Breast epithelium (tissue), 4 donors: ENCODE results near the gene NBAS. TPM values are rescaled to one million over a fixed set of nuclear protein-coding genes. Genes with fewer than 3 reads are reported as not detected.

Source experiments
- DNase-seq, 2 donors: peaks; one replicate each; pipeline ENCODE4 v3.0.0-alpha.2; 2019; ENCODE audit warnings: low spot score in 2 of 2
- H3K27ac ChIP-seq, 2 donors: fragments of 200-600 bp; sonication (generic) in 1 of 2; one replicate each; pipeline ENCODE4 v1.5.1; 2016 to 2019; ENCODE audit warnings: mild to moderate bottlenecking in 1 of 2
- H3K27me3 ChIP-seq, 2 donors: fragments of 200-600 bp; sonication (generic) in 1 of 2; one replicate each; pipeline versions ENCODE4 v1.5.1 to v1.6.0; 2017 to 2019; ENCODE audit warnings: control low read depth in 1 of 2, mild to moderate bottlenecking in 1 of 2
- H3K36me3 ChIP-seq: fragments of 200-600 bp; one replicate; pipeline ENCODE4 v1.5.1; 2019
- H3K4me1 ChIP-seq, 2 donors: fragments of 200-600 bp; sonication (generic); one replicate each; pipeline ENCODE4 v1.5.1; 2016 to 2019; ENCODE audit warnings: control low read depth in 1 of 2
- H3K4me3 ChIP-seq, 3 donors: fragments of 200-600 bp; sonication (generic); 1 replicate in 2 of 3; 2 replicates in 1 of 3; pipeline ENCODE4 v1.5.1; 2016 to 2019; ENCODE audit warnings: mild to moderate bottlenecking in 3 of 3, moderate library complexity in 2 of 3
- H3K9me3 ChIP-seq, 2 donors: fragments of 200-600 bp; sonication (generic) in 1 of 2; one replicate each; pipeline ENCODE4 v1.5.1; 2016 to 2019; ENCODE audit warnings: control low read depth in 1 of 2
- CTCF ChIP-seq, 3 donors: fragments of 450-650 bp; IDR thresholded peaks; one replicate each; pipeline ENCODE4 v1.5.1; 2016 to 2017; ENCODE audit warnings: antibody characterized with exemption in 3 of 3, mild to moderate bottlenecking in 3 of 3, moderate library complexity in 3 of 3
- POLR2A ChIP-seq: fragments of 450-650 bp; IDR thresholded peaks from one replicate; pipeline ENCODE4 v1.6.1; 2016; ENCODE audit warnings: antibody characterized with exemption, mild to moderate bottlenecking, moderate library complexity
- POLR2AphosphoS5 ChIP-seq, 3 donors: sonication (generic); formaldehyde crosslinking; IDR thresholded peaks; one replicate each; pipeline ENCODE4 v1.6.1; 2017; ENCODE audit warnings: antibody characterized with exemption in 3 of 3
- intact Hi-C: fragments of 100-400 bp; cut with DNase I; formaldehyde crosslinking; loops from one replicate; pipeline ENCODE4 v1.15.1; 2023; ENCODE audit warnings: low total_unique reads
- total RNA-seq, 3 donors: library from RNA; depleted of rRNA; stranded (reverse); fragments of >200 nt; gene quantifications; one replicate each; pipeline ENCODE4 v1.1.0, GENCODE V29; 2016

The NBAS gene
- total RNA-seq, 3 donors from 2014 or later, result 44.9 to 59.1 (median 45.1) TPM

DNA sequence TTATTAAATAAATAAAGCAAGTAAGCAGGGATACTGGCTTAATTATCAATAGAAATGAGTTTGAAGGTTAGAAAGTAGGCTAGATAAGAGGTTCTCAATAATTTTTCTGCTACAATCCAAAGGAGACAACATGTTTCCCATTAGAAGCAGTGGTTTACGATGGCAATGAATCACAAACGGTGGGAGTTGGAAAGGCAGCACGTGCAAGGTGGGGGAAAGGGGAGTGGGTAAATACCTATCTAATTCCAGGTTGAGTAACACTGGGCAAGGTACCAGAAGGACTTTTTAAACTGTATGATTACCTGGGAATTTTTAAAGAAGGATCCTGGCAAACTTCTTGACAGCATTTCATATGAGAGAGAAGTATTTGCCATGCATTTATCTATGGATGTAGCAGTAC is 289.9 kb downstream of the NBAS start:
- Histone ChIP-seq H3K27me3 (no peaks in the 10 kb centered on the region), H3K9me3 (no peaks in the 10 kb centered on the region), H3K36me3 (peaks cover 4% of the 10 kb centered on the region), H3K4me1 (no peaks in the 10 kb centered on the region), H3K4me3 (no peak overlapping the region), H3K27ac (no peak overlapping the region)
- TF ChIP-seq POLR2AphosphoS5 (IDR thresholded peaks at IDR 0.05) (no peak), CTCF (IDR thresholded peaks at IDR 0.05) (no peak), POLR2A (no peak)
- intact Hi-C loops, result no loop called here
- DNase-seq, result no peak

DNA sequence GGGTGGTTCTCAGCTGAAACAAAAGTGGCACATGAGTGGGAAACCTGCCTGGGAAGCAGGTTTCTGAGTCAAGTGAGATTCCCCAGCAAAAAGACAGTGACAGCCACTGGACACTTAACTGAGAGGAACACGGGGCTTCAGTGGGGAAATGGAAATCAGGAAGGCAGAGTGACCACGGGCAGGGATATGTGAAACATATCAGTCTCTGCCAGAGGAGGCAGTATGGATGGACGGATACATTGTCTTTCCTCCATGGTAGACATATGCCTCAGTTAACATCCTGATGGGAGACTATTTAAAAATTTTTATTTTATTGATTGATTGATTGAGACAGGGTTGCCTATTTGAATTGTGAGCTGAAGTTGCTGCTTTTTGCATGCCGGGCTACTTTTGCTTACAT is 292.1 kb downstream of the NBAS start:
- DNase-seq, result no peak
- Histone ChIP-seq H3K4me3 (no peak overlapping the region), H3K4me1 (no peaks in the 10 kb centered on the region), H3K36me3 (no peaks in the 10 kb centered on the region), H3K9me3 (no peaks in the 10 kb centered on the region), H3K27me3 (no peaks in the 10 kb centered on the region), H3K27ac (no peak overlapping the region)
- TF ChIP-seq CTCF (IDR thresholded peaks at IDR 0.05) (no peak), POLR2A (no peak), POLR2AphosphoS5 (IDR thresholded peaks at IDR 0.05) (no peak)
- intact Hi-C loops, result no loop called here

DNA sequence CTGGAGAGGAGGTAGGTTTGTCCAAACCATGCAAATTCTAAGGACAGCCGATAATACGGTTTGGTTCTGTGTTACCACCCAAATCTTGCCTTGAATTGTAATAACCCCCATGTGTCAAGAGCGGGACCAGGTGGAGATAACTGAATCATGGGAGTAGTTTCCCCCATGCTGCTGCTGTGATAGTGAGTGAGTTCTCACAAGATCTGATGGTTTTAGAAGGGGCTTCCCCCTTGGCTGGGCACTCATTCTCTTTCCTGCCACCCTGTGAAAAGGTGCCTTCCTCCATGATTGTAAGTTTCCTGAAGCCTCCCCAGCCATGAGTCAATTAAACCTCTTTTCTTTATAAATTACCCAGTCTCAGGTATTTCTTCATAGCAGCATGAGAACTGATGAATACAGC is 295.2 kb downstream of the NBAS start:
- Histone ChIP-seq H3K36me3 (no peaks in the 10 kb centered on the region), H3K9me3 (no peaks in the 10 kb centered on the region), H3K4me1 (no peaks in the 10 kb centered on the region), H3K27me3 (no peaks in the 10 kb centered on the region), H3K4me3 (no peak overlapping the region), H3K27ac (no peak overlapping the region)
- no peak for DNase-seq
- intact Hi-C loops, result no loop called here
- TF ChIP-seq CTCF (IDR thresholded peaks at IDR 0.05), result no peak
- no peak for TF ChIP-seq POLR2AphosphoS5 (IDR thresholded peaks at IDR 0.05)
- TF ChIP-seq POLR2A, result no peak

DNA sequence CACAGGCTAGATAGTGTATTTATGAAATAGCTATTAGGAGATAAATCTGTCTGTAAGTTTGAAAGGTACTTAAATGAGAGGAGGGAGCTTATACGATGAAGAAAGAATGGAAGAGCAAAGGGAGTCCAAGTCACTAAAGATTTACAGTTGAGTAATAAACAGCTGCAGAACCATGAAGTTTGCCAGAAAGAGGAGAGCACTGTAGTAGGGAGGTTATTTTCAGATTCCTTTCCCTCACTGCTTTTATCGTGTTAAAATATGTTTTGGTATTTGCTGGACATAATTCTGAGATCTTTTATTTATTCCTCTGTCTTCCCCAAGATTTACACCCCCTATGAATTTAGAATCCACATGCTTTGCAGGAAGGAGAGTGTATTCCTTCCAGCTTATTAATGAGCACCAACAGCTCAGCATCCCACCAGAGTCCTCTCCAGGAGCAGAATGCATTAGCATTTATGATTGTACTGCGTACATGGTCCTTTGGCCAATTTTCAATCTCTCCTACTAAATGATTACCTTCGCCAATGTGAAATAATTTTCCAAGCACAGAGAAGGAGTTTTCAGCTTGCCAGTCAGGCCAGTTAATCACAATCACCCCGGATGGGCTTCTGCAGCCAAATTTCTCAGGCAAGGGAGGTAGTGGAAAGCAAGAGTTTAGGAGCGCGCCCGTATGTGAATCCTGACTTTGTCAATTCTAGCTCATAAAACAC is 297.0 kb downstream of the NBAS start:
- Histone ChIP-seq H3K4me3 (no peak overlapping the region), H3K27me3 (no peaks in the 10 kb centered on the region), H3K4me1 (no peaks in the 10 kb centered on the region), H3K36me3 (no peaks in the 10 kb centered on the region), H3K27ac (no peak overlapping the region), H3K9me3 (no peaks in the 10 kb centered on the region)
- TF ChIP-seq POLR2A (no peak), POLR2AphosphoS5 (IDR thresholded peaks at IDR 0.05) (no peak), CTCF (IDR thresholded peaks at IDR 0.05) (no peak)
- no peak for DNase-seq
- intact Hi-C loops, result no loop called here

GRCh38 chr2:15262792-15263191 is 298.3 kb downstream of the NBAS start:
- H3K36me3 ChIP-seq, result no peaks in the 10 kb centered on the region
- no peak overlapping the region for H3K4me3 ChIP-seq
- peaks cover 0 to 6% of the 10 kb centered on the region in 2 donors for H3K9me3 ChIP-seq
- DNase-seq, result no peak
- no peaks in the 10 kb centered on the region for H3K27me3 ChIP-seq
- no peak overlapping the region for H3K27ac ChIP-seq
- intact Hi-C loops, result no loop called here
- no peaks in the 10 kb centered on the region for H3K4me1 ChIP-seq
- TF ChIP-seq POLR2AphosphoS5 (IDR thresholded peaks at IDR 0.05) (no peak), POLR2A (no peak), CTCF (IDR thresholded peaks at IDR 0.05) (no peak)
